ENCODE data around the gene FBXW5. TPM values are rescaled to one million over a fixed set of nuclear protein-coding genes. Genes with fewer than 3 reads are reported as not detected.

Gene FBXW5
- total RNA-seq, result 104 and 115 TPM in 2 replicates

- DNase-seq (ENCODE audit: low read depth), result peak; percentile 93
- peak within 1 kb of the TSS; percentile 84 for H3K4me3 ChIP-seq (ENCODE audit: low read depth, low read length)
- peak; percentile 92 for TF ChIP-seq CTCF (IDR thresholded peaks at IDR 0.05; ENCODE audit: insufficient read depth, low read depth, low read length)
Observed at GRCh38 chr9:136944519-136945332, at the start of gene FBXW5, which contains the start of gene C8G. Gene FBXW5, minus strand, starts transcription at chr9:136944738. Its CDS starts 655 bp downstream, at chr9:136944083. Gene C8G, plus strand, starts transcription at chr9:136945243. Its CDS starts 78 bp downstream, at chr9:136945321.

GRCh38 chr9:136992819-136993369, 48.4 kb upstream of the FBXW5 start:
- no peak for TF ChIP-seq CTCF (IDR thresholded peaks at IDR 0.05; ENCODE audit: insufficient read depth, low read depth, low read length)
- DNase-seq (ENCODE audit: low read depth), result no peak
- H3K4me3 ChIP-seq (ENCODE audit: low read depth, low read length), result peak overlapping the region; percentile 67

GRCh38 chr9:136991993-136992818, 47.7 kb upstream of the FBXW5 start, which contains the start of gene PAXX:
Gene PAXX, plus strand, starts transcription at chr9:136992422. Its CDS starts 22 bp downstream, at chr9:136992444.
- peak; percentile 94 for DNase-seq (ENCODE audit: low read depth)
- no peak for TF ChIP-seq CTCF (IDR thresholded peaks at IDR 0.05; ENCODE audit: insufficient read depth, low read depth, low read length)
- peak within 1 kb of the TSS; percentile 67 for H3K4me3 ChIP-seq (ENCODE audit: low read depth, low read length)

DNA sequence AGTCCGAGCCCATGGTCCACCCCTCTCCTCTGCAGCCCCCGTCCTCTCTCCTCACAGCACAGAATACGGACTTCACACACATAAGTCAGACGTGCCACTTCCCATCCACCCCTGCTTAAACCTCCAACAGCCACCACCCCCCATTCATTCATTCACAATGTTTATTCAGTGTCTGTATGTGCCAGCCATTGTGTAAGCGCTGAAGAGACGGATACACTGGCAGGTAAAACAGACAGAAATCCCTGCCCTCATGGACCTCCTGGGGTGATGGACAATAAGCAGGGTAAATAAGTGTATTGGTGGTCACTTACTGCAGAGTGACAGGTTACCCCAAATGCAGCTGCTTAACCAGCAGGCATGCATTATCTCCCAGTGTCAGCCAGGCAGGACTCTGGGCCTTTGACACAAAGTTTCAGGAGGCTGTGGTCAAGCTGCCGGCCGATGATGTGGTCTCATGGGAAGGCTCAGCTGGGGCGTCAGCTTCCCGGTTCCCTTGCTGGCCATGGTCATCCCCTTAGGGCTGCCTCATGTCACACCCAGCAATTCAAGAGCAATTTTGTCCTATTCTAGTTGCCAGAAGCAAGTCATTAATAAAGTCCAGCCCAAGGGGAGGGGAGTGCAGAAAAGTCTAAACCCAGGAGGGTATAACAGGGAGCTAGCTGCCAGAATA, 45.8 kb upstream of the FBXW5 start:
- no peak overlapping the region for H3K4me3 ChIP-seq (ENCODE audit: low read depth, low read length)
- DNase-seq (ENCODE audit: low read depth), result no peak
- no peak for TF ChIP-seq CTCF (IDR thresholded peaks at IDR 0.05; ENCODE audit: insufficient read depth, low read depth, low read length)

- TF ChIP-seq CTCF (IDR thresholded peaks at IDR 0.05; ENCODE audit: insufficient read depth, low read depth, low read length), result no peak
- no peak for DNase-seq (ENCODE audit: low read depth)
- H3K4me3 ChIP-seq (ENCODE audit: low read depth, low read length), result no peak overlapping the region
Observed at GRCh38 chr9:136988872-136989271, 44.3 kb upstream of the FBXW5 start.

GRCh38 chr9:136985853-136986252, 41.3 kb upstream of the FBXW5 start:
- no peak overlapping the region for H3K4me3 ChIP-seq (ENCODE audit: low read depth, low read length)
- no peak for TF ChIP-seq CTCF (IDR thresholded peaks at IDR 0.05; ENCODE audit: insufficient read depth, low read depth, low read length)
- no peak for DNase-seq (ENCODE audit: low read depth)
